HG02798 (cell line): ENCODE data around the gene FXYD3.

Source experiments
- ATAC-seq: cut with Tn5 transposase; IDR thresholded peaks from one replicate; pipeline ENCODE4 v1.9.1; 2021; ENCODE audit warnings: mild to moderate bottlenecking; ENCODE audit not compliant: unreplicated experiment, poor library complexity

Gene FXYD3

DNA sequence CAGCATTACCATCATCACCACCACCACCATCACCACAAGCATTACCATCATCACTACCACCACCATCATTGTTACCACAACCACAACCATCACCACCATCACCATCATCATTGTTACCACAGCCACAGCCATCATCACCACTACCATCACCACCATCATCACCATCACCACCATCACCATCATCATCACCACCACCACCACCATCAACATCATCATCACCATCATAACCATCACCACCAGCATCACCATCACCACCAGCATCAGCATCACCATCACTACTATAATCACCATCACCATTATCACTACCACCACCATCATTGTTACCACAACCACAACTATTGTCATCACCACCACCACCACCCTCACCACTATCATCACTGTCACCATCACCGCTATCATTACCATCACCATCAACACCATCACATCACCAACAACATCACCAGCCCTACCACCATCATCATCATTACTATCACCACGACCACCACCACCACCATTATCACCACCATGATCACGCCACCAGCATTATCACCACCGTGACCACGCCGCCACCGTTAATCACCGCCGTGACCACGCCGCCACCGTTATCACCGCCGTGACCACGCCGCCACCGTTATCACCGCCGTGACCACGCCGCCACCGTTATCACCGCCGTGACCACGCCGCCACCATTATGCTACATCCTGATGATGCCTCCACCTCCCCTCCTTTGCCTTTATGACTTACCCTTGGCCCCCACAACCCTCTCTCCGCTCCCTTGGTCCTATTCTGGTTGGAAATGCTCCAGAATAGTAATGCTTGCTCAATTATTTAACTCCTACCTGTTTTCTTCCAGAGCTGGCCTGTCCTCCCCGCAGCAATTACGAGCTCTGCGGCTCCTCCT, 10.0 kb upstream of the FXYD3 start:
- ATAC-seq, result no peak

- no peak for ATAC-seq
These were observed 9.4 kb upstream of the FXYD3 start for GRCh38 chr19:35106291-35106583.

- no peak for ATAC-seq
These were observed 8.6 kb upstream of the FXYD3 start for GRCh38 chr19:35106898-35107541.

DNA sequence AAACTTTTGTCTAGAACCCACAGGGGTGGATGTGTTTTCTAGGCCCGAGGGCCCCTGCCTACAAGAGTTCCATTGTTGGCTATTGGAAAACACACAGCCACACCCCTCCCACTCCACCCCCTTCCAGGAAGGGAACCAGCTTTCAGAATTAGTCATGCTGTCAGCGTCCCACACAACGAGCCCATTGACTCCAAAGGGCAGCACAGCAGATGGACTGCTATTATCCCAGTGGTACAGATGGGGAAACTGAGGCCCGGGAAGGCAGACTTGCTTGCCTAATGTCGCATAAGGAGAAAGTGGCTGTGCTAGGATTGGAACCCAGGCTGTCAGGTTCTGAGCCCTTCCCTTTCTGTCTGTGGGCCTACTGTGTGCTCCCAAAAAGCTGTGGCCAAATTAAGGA, 8.1 kb upstream of the FXYD3 start:
- no peak for ATAC-seq

- ATAC-seq, result no peak
These were observed 6.9 kb upstream of the FXYD3 start for GRCh38 chr19:35108730-35109129.

GRCh38 chr19:35109395-35110112, 6.1 kb upstream of the FXYD3 start:
- no peak for ATAC-seq

DNA sequence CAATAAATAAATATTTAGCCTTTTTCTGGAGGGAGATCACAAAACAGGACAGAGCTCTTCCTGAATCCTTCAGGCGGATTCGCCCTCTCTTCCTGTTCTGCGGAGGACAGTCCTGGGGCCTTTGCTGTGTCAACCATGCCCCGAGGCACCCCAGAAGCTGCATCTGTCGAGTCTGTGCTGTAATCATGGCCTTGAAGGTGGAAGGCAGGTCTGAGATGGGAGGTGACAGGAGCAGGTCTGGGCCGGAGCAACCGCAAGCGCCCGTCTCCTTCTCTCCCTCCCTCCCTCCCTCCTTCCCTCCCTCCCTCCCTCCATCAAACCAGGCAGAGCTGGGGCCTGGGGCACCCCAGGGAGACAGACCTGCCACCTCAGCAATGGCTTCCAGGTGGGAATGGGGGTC, 4.6 kb upstream of the FXYD3 start:
- no peak for ATAC-seq

GRCh38 chr19:35112995-35113688, 2.5 kb upstream of the FXYD3 start:
- no peak for ATAC-seq

GRCh38 chr19:35114353-35115176, 1.1 kb upstream of the FXYD3 start:
- peak; percentile 48 for ATAC-seq

DNA sequence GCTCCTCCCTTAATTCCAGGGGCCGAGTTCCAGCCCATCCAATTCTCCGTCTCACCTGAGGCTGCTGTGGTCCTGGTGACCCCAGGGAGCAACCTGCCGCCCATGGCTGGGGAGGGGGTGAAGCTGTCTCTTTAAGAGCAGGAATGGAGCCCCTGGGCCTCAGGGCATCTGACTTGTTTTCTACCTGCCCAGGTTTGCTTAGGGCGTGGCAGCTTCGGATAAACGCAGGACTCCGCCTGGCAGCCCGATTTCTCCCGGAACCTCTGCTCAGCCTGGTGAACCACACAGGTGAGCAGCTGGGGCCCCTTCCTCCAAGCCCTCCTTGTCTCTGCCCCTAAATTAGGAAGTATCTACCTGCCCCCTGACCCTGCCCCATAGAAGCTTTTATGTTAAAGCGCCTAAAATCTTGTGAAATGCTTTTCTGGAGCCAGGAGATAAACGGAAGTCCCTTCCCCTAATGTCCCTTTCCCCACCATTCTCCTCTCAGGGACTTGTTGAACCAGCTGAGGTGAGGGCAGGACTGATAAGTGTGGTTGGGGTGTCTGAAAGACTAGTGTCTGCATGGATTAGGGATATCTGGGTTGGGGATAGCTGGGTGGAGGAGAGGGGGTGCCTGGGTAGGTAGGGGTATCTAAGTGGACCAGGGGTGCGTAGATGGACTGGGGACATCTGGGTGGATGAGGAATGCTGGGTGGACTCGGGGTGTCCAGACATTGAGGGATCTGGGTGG, 614 bp downstream of the FXYD3 start:
- no peak for ATAC-seq

DNA sequence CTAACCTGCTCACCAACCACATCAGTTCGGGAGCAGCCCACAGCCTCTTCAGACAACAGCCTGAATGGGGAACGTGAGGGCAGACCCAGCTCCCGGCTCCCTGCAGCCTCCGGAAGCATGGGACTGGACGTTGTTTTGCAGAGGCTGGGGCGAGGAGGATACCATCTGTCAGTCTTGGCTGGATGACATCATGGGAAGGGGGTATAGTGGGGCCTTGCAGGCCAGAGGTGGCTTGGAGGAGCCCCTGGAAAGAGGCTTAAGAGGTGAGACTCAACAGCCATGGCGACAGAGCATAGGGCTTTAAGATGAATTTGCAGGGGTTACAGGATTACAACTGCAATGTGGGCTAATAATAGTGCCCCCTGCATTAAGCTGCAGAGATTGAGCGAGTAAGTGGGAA, 1.5 kb downstream of the FXYD3 start:
- no peak for ATAC-seq

DNA sequence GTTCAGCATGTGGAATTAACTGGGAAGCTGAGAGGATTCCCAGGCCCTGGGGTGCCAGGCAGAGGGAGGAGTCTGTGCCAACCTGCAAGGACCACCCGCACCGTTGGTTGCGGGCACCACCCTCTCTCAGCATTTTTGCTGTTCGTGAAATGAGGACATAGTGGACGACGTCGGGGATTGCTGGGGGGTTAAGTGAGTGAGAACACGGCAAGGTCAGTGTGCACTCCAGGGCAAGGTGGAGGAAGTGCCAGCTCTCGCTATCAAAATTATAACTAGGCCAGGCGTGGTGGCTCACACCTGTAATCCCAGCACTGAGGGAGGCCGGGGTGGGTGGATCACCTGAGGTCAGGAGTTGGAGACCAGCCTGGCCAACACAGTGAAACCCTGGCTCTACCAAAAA, 2.2 kb downstream of the FXYD3 start:
- no peak for ATAC-seq

DNA sequence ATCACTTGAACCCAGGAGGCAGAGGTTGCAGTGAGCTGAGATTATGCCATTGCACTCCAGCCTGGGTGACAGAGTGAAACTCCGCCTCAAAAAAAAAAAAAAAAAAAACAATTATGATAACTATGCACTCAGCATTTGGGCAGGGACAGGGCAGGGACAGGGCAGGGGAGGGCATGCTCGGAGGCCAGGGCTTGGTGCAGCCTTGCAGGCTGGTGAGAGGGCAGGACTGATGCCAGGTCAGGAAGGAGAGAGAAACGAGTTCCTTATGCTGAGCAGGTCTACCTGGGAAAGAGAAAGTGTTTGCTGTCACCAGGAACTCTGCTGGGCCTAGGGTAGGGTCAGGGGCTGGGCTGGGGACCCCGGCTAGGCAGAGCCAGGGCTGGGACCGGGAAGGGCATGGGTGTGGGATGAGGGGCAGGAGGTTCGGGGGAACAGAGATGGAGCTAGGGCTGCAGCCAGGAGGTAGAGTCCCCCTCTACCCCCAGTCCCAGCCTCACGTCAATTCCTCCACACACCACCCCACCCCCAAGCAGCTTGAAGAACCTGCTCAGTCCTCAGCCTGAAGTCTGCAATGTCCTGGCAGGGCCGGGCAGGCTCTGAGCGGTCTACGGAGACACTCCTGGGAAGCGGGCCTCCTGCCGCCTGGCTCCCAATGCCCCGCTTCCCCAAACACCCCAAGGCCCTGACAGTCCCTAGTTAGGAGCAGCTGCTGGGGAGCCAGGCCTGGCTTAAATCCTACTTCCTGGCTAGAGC, 2.8 kb downstream of the FXYD3 start:
- no peak for ATAC-seq

DNA sequence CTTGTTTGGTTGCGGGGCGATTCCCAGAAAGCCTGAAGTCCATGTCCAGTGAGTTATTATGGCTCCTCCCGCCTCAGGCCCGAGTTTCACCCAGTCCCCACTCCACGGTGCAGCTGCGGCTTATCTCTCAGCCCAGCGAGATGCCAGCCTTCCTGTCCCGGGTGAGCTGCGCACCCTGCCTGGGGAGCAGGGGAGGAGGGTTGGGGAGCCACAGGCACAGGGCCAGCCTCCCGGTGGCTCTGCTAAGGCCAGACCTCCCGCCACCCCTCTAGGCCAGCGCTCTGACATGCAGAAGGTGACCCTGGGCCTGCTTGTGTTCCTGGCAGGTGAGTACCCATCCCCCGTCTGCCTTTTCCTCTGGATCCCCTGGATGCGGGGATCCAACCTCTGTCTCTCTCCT, 3.5 kb downstream of the FXYD3 start:
- no peak for ATAC-seq

- ATAC-seq, result no peak
These were observed 4.0 kb downstream of the FXYD3 start for GRCh38 chr19:35119578-35120155.

GRCh38 chr19:35120492-35120891, 4.9 kb downstream of the FXYD3 start:
- no peak for ATAC-seq

GRCh38 chr19:35120898-35121297, 5.3 kb downstream of the FXYD3 start:
- ATAC-seq, result no peak
